OCI-LY3 (cell line): Measurements from ENCODE around the gene RAB11FIP4.

Source experiments
- EZH2phosphoT487 ChIP-seq: fragments of 200-600 bp; shearing (Covaris generic); IDR thresholded peaks from 2 replicates; pipeline ENCODE4 v1.6.1; 2018; ENCODE audit warnings: antibody characterized with exemption, mixed run types, low read depth
- TF ChIP-seq, protein P1 (sequence below): fragments of 200-600, 300-600 bp; sonication (generic); IDR thresholded peaks from 2 replicates; pipeline ENCODE4 v1.5.1; 2014; ENCODE audit warnings: antibody characterized with exemption, low read length, low read depth

GRCh38 chr17:31480904-31481782, 89.7 kb downstream of the RAB11FIP4 start:
- TF ChIP-seq, protein P1, sequence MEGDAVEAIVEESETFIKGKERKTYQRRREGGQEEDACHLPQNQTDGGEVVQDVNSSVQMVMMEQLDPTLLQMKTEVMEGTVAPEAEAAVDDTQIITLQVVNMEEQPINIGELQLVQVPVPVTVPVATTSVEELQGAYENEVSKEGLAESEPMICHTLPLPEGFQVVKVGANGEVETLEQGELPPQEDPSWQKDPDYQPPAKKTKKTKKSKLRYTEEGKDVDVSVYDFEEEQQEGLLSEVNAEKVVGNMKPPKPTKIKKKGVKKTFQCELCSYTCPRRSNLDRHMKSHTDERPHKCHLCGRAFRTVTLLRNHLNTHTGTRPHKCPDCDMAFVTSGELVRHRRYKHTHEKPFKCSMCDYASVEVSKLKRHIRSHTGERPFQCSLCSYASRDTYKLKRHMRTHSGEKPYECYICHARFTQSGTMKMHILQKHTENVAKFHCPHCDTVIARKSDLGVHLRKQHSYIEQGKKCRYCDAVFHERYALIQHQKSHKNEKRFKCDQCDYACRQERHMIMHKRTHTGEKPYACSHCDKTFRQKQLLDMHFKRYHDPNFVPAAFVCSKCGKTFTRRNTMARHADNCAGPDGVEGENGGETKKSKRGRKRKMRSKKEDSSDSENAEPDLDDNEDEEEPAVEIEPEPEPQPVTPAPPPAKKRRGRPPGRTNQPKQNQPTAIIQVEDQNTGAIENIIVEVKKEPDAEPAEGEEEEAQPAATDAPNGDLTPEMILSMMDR: no peak
- TF ChIP-seq EZH2phosphoT487: no peak
